H9 (cell line): ENCODE data around the gene FAM3C. TPM values are rescaled to one million over a fixed set of nuclear protein-coding genes. Genes with fewer than 3 reads are reported as not detected.

Experiments
- DNase-seq: peaks from one replicate; pipeline ENCODE4 v3.0.0-alpha.2; 2017
- H2AFZ ChIP-seq: one replicate; pipeline ENCODE4 v1.6.1; 2013; ENCODE audit warnings: mild to moderate bottlenecking, low read length, control low read depth, moderate library complexity
- H2AK5ac ChIP-seq: 2 replicates; pipeline ENCODE4 v1.6.1; 2013; ENCODE audit warnings: low read length, control low read depth, mixed read lengths; ENCODE audit not compliant: insufficient read length
- H2BK120ac ChIP-seq: one replicate; pipeline ENCODE4 v1.6.1; 2013; ENCODE audit warnings: low read depth, mild to moderate bottlenecking, low read length, control low read depth, inconsistent platforms; ENCODE audit not compliant: poor library complexity, severe bottlenecking
- H2BK12ac ChIP-seq: 2 replicates; pipeline ENCODE4 v1.6.1; 2013; ENCODE audit warnings: low read length, control low read depth, mixed read lengths, low read depth; ENCODE audit not compliant: insufficient read length
- H2BK15ac ChIP-seq: 2 replicates; pipeline ENCODE4 v1.6.1; 2013; ENCODE audit warnings: low read depth, low read length, control low read depth
- H2BK20ac ChIP-seq: one replicate; pipeline ENCODE4 v1.6.1; 2013; ENCODE audit warnings: low read depth, mild to moderate bottlenecking, low read length, control low read depth, inconsistent platforms; ENCODE audit not compliant: poor library complexity, severe bottlenecking
- H2BK5ac ChIP-seq: 2 replicates; pipeline ENCODE4 v1.6.1; 2013; ENCODE audit warnings: low read length, control low read depth, mixed read lengths; ENCODE audit not compliant: insufficient read length
- H3K14ac ChIP-seq: 2 replicates; pipeline ENCODE4 v1.6.1; 2013; ENCODE audit warnings: low read length, control low read depth; ENCODE audit not compliant: insufficient read depth
- H3K18ac ChIP-seq: 2 replicates; pipeline ENCODE4 v1.6.1; 2013; ENCODE audit warnings: low read depth, mild to moderate bottlenecking, mixed read lengths, low read length, control low read depth; ENCODE audit not compliant: insufficient read length
- H3K23ac ChIP-seq: 2 replicates; pipeline ENCODE4 v1.6.1; 2013; ENCODE audit warnings: low read length, control low read depth, mixed read lengths, low read depth; ENCODE audit not compliant: insufficient read length
- H3K23me2 ChIP-seq: 2 replicates; pipeline ENCODE4 v1.6.1; 2013; ENCODE audit warnings: low read depth, mild to moderate bottlenecking, mixed read lengths, low read length, control low read depth; ENCODE audit not compliant: insufficient read length, poor library complexity, severe bottlenecking
- H3K27ac ChIP-seq: 2 replicates; pipeline ENCODE4 v1.5.1; 2013; ENCODE audit warnings: low read length, control low read depth, mixed read lengths, low read depth; ENCODE audit not compliant: insufficient read length
- H3K27me3 ChIP-seq: 2 replicates; pipeline ENCODE4 v1.6.1; 2013; ENCODE audit warnings: low read length, control low read depth, inconsistent platforms; ENCODE audit not compliant: insufficient read depth
- H3K4ac ChIP-seq: 2 replicates; pipeline ENCODE4 v1.6.1; 2013; ENCODE audit warnings: low read depth, mild to moderate bottlenecking, control low read depth, inconsistent platforms, low read length, moderate library complexity
- H3K4me1 ChIP-seq: 2 replicates; pipeline ENCODE4 v1.6.1; 2013; ENCODE audit warnings: low read length, control low read depth, inconsistent platforms; ENCODE audit not compliant: insufficient read depth
- H3K4me2 ChIP-seq: 2 replicates; pipeline ENCODE4 v1.6.1; 2013; ENCODE audit warnings: low read length, control low read depth, mixed read lengths; ENCODE audit not compliant: insufficient read length, insufficient read depth
- H3K56ac ChIP-seq: 2 replicates; pipeline ENCODE4 v1.6.1; 2013; ENCODE audit warnings: low read depth, mild to moderate bottlenecking, mixed read lengths, low read length, control low read depth; ENCODE audit not compliant: insufficient read length
- H3K79me1 ChIP-seq: 2 replicates; pipeline ENCODE4 v1.6.1; 2013; ENCODE audit warnings: low read depth, mild to moderate bottlenecking, moderate library complexity, low read length, control low read depth, inconsistent platforms; ENCODE audit not compliant: insufficient read depth, poor library complexity, severe bottlenecking
- H3K79me2 ChIP-seq: 2 replicates; pipeline ENCODE4 v1.6.1; 2013; ENCODE audit warnings: low read length, control low read depth, inconsistent platforms; ENCODE audit not compliant: insufficient read depth
- H3K9ac ChIP-seq: 2 replicates; pipeline ENCODE4 v1.6.1; 2013; ENCODE audit warnings: low read length, control low read depth, mixed read lengths; ENCODE audit not compliant: insufficient read length; ENCODE audit errors: extremely low read depth
- H3K9me3 ChIP-seq: one replicate; pipeline ENCODE4 v1.6.1; 2013; ENCODE audit warnings: low read depth, low read length, inconsistent platforms; ENCODE audit not compliant: control insufficient read depth
- H3T11ph ChIP-seq: one replicate; pipeline ENCODE4 v1.6.1; 2013; ENCODE audit warnings: mild to moderate bottlenecking, low read length, control low read depth, inconsistent platforms
- H4K20me1 ChIP-seq: one replicate; pipeline ENCODE4 v1.6.1; 2013; ENCODE audit not compliant: control insufficient read depth, insufficient read length, insufficient read depth
- H4K5ac ChIP-seq: 2 replicates; pipeline ENCODE4 v1.6.1; 2013; ENCODE audit warnings: low read depth, mild to moderate bottlenecking, mixed read lengths, low read length, control low read depth; ENCODE audit not compliant: insufficient read length
- H4K8ac ChIP-seq: replicated peaks from 2 replicates; pipeline ENCODE4 v1.6.1; 2013; ENCODE audit warnings: low read length, control low read depth, mixed read lengths, low read depth; ENCODE audit not compliant: insufficient read length
- H4K91ac ChIP-seq: 2 replicates; pipeline ENCODE4 v1.6.1; 2013; ENCODE audit warnings: low read depth, mild to moderate bottlenecking, moderate library complexity, mixed read lengths, low read length, control low read depth; ENCODE audit not compliant: insufficient read length
- H3K27ac Mint-ChIP-seq, 3 experiments: 2 replicates in 2 of 3; 3 replicates in 1 of 3; pipeline ENCODE4 v1.8.0; 2020 to 2021; ENCODE audit warnings: mixed read lengths in 3 of 3, mild to moderate bottlenecking in 1 of 3, moderate library complexity in 1 of 3
- H3K27me3 Mint-ChIP-seq: 2 replicates; pipeline ENCODE4 v1.8.0; 2021; ENCODE audit warnings: low read depth, mild to moderate bottlenecking, moderate library complexity, mixed read lengths
- H3K36me3 Mint-ChIP-seq, 3 experiments: 2 replicates in 2 of 3; 3 replicates in 1 of 3; pipeline ENCODE4 v1.8.0; 2020 to 2021; ENCODE audit warnings: low read depth in 3 of 3, mixed read lengths in 3 of 3; ENCODE audit not compliant: insufficient read depth in 1 of 3
- H3K4me1 Mint-ChIP-seq, 2 experiments: 2 replicates each; pipeline ENCODE4 v1.8.0; 2020; ENCODE audit warnings: mixed read lengths in 2 of 2
- H3K4me3 Mint-ChIP-seq, 2 experiments: 2 replicates in 1 of 2; 3 replicates in 1 of 2; pipeline ENCODE4 v1.8.0; 2020 to 2021; ENCODE audit warnings: mild to moderate bottlenecking in 2 of 2, mixed read lengths in 2 of 2, moderate library complexity in 1 of 2
- H3K9me3 Mint-ChIP-seq, 2 experiments: 2 replicates in 1 of 2; 3 replicates in 1 of 2; pipeline ENCODE4 v1.8.0; 2020; ENCODE audit warnings: mild to moderate bottlenecking in 2 of 2, mixed read lengths in 2 of 2, moderate library complexity in 1 of 2
- CTCF ChIP-seq: fragments of 200-600 bp; sonication (generic); conservative IDR thresholded peaks from 3 replicates; pipeline ENCODE4 v1.8.0; 2021; ENCODE audit warnings: antibody characterized with exemption, mild to moderate bottlenecking
- WGBS: extraction: QIAGEN DNeasy Blood & Tissue Kit; methylation state at CpG from one replicate; pipeline ENCODE4 v1.1.7; 2013; ENCODE audit warnings: missing lambda C conversion rate, low lambda C conversion rate, mixed read lengths; ENCODE audit not compliant: insufficient read length; ENCODE audit errors: extremely low coverage; 5-methylcytosine and 5-hydroxymethylcytosine counted together
- total RNA-seq: library from RNA; stranded (reverse); gene quantifications from 2 replicates; pipeline ENCODE4 v1.2.1, GENCODE V29; 2021

FAM3C gene
- total RNA-seq, 1 experiment from 2014 or later, result 64.5 TPM

DNA sequence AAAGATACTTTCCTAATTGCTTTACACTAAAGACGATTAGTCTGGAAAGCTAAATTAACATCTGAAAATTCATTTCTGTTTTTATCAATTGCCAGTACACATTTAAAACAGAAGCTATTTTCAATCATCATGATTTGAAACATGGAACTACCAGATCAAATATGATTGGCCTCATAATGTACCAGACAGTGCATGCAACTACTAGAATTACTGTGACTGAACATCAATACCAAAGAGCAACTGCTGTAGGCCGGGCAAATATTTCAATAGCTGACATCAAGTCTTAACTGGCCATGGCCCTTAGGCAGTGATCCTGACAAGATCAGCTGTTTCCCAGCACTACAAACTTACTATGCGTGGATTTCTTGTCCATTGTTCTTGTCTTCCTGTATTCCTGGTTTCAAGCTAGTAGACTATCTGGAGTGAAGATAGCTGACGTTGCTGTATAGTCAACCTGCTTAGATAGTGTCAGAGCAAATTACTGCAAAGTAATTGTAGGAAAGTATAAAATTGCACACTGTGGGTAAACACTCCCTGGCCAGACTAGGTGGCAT is 89.0 kb downstream of the FAM3C start:
- Histone ChIP-seq H3K27me3 (no peaks in the 10 kb centered on the region), H2BK12ac (no peak overlapping the region), H3K9ac (no peak overlapping the region), H3K56ac (no peak overlapping the region), H2BK120ac (no peak overlapping the region), H3K23me2 (no peaks in the 10 kb centered on the region), H3K4me1 (no peaks in the 10 kb centered on the region), H3K79me2 (no peaks in the 10 kb centered on the region), H3K14ac (no peak overlapping the region), H2BK20ac (no peak overlapping the region), H3K79me1 (no peaks in the 10 kb centered on the region), H2AFZ (no peak overlapping the region), H3K18ac (no peak overlapping the region), H4K91ac (no peak overlapping the region), H3K4ac (no peak overlapping the region), H3K27ac (no peak overlapping the region), H4K20me1 (no peaks in the 10 kb centered on the region), H2BK5ac (no peak overlapping the region), H3K23ac (no peak overlapping the region), H2BK15ac (no peak overlapping the region), H3T11ph (no peak overlapping the region), H4K5ac (no peak overlapping the region), H3K4me2 (no peak overlapping the region), H3K9me3 (no peaks in the 10 kb centered on the region), H4K8ac (no peak overlapping the region), H2AK5ac (no peak overlapping the region)
- H3K4me3 Mint-ChIP-seq, result no peak overlapping the region
- H3K27ac Mint-ChIP-seq, result no peak overlapping the region; a peak in 1 of 7 replicates
- H3K27me3 Mint-ChIP-seq, result no peaks in the 10 kb centered on the region
- no CpG with 5 or more reads among the region's 4 CpGs for WGBS
- TF ChIP-seq CTCF, result no peak
- DNase-seq, result no peak
- peaks cover 0 to 3% of the 10 kb centered on the region in 2 experiments; a peak in 2 of 5 replicates for H3K9me3 Mint-ChIP-seq
- H3K4me1 Mint-ChIP-seq, result peaks cover 5% of the 10 kb centered on the region in 2 experiments
- no peaks in the 10 kb centered on the region for H3K36me3 Mint-ChIP-seq
